MCF 10A (cell line): ENCODE results near the gene KCNH1. TPM values are rescaled to one million over a fixed set of nuclear protein-coding genes. Genes with fewer than 3 reads are reported as not detected.

Source experiments
- BruUV-seq: library from RNA; stranded (reverse); fragments of 400-500 nt; replicated peaks from 2 replicates; lab custom pipeline; 2021; lab: Mats Ljungman, UMichigan
- CTCF ChIA-PET: fragments of 300-600 bp; sonication (Branson Sonifier 250); formaldehyde crosslinking; extraction: SDS; loops from one replicate; lab custom pipeline; 2021; ENCODE audit warnings: antibody characterized with exemption, inconsistent platforms; lab: Yijun Ruan, JAX
- POLR2A ChIA-PET: fragments of 300-600, 350-650 bp; sonication (Branson Sonifier 250); formaldehyde crosslinking; extraction: SDS; loops from one replicate; lab custom pipeline; 2020; ENCODE audit warnings: antibody characterized with exemption, inconsistent platforms; lab: Yijun Ruan, JAX
- DNase-seq: peaks from one replicate; pipeline ENCODE4 v3.0.0-alpha.2; 2018; ENCODE audit not compliant: unreplicated experiment
- H3K27ac Mint-ChIP-seq: one replicate; pipeline ENCODE4 v1.8.0; 2022; ENCODE audit warnings: mild to moderate bottlenecking, low read depth, mixed read lengths; ENCODE audit not compliant: unreplicated experiment
- H3K27me3 Mint-ChIP-seq: one replicate; pipeline ENCODE4 v1.8.0; 2022; ENCODE audit warnings: mixed read lengths; ENCODE audit not compliant: insufficient read depth, unreplicated experiment
- H3K36me3 Mint-ChIP-seq: one replicate; pipeline ENCODE4 v1.8.0; 2022; ENCODE audit warnings: mild to moderate bottlenecking, moderate library complexity, mixed read lengths; ENCODE audit not compliant: insufficient read depth, unreplicated experiment
- H3K4me1 Mint-ChIP-seq: one replicate; pipeline ENCODE4 v1.8.0; 2022; ENCODE audit warnings: mixed read lengths; ENCODE audit not compliant: insufficient read depth, unreplicated experiment
- H3K4me3 Mint-ChIP-seq: one replicate; pipeline ENCODE4 v1.8.0; 2022; ENCODE audit warnings: mild to moderate bottlenecking, moderate library complexity, mixed read lengths; ENCODE audit not compliant: unreplicated experiment
- H3K9me3 Mint-ChIP-seq: one replicate; pipeline ENCODE4 v1.8.0; 2022; ENCODE audit warnings: mixed read lengths; ENCODE audit not compliant: unreplicated experiment
- CTCF ChIP-seq: fragments of 200-600 bp; IDR thresholded peaks from one replicate; pipeline ENCODE4 v1.8.0; 2022; ENCODE audit warnings: antibody characterized with exemption, mild to moderate bottlenecking; ENCODE audit not compliant: unreplicated experiment
- intact Hi-C: fragments of 100-400 bp; cut with micrococcal nuclease; formaldehyde crosslinking; loops from 2 replicates; pipeline ENCODE4 v1.14.1; 2022
- total RNA-seq: library from RNA; stranded (reverse); gene quantifications from 2 replicates; pipeline ENCODE4 v1.2.3, GENCODE V29; 2022

KCNH1 gene
- total RNA-seq, 1 experiment from 2014 or later, result 0.19 TPM

DNA sequence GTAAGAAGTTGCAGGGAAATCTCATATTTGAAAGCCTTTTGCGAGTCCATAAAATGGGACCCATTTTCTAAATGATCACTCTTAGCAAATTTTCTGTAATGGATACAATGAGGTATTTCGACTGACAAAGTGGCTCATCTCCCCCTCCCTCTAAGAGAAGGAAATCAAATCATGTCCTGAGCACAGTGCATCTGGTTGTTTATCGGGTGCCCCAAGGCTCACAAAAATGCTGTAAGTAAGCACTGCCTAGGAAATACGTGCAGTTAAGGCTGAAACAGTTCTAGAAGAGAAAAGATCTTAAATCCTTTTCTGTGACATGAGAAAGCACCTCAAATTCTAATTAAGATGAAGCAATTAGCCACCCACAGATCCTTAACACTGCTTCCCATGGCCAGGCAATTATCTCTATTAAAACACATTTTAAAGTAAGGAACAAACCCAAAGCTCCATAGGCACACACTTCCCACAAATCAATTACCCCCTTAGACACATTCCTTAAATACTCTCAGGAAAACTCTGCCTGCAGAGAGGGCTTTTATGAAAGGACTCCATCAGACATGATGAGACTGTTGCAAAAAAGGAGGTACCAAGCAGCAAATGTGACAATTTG is 216.3 kb downstream of the KCNH1 start:
- ChIA-PET CTCF (interaction anchor here (1.2 kb wide), 1 partner anchor 186 kb away, joined by 3 read pairs; no protein-coding TSS in a partner anchor), POLR2A (interaction anchor here (0.7 kb wide), 1 partner anchor 106 kb away, joined by 3 read pairs; no protein-coding TSS in a partner anchor)
- no peak overlapping the region for H3K27ac Mint-ChIP-seq
- no peaks in the 10 kb centered on the region for H3K4me1 Mint-ChIP-seq
- no peaks in the 10 kb centered on the region for H3K27me3 Mint-ChIP-seq
- intact Hi-C loops, result no loop called here
- H3K9me3 Mint-ChIP-seq, result no peaks in the 10 kb centered on the region
- no TSS peak for BruUV-seq
- no peak for TF ChIP-seq CTCF
- DNase-seq, result no peak
- H3K36me3 Mint-ChIP-seq, result peaks cover 5% of the 10 kb centered on the region
- no peak overlapping the region for H3K4me3 Mint-ChIP-seq

GRCh38 chr1:210916548-210916947 is 217.4 kb downstream of the KCNH1 start:
- Mint-ChIP-seq H3K27me3 (no peaks in the 10 kb centered on the region), H3K27ac (no peak overlapping the region), H3K4me1 (no peaks in the 10 kb centered on the region), H3K36me3 (peaks cover 5% of the 10 kb centered on the region), H3K9me3 (no peaks in the 10 kb centered on the region), H3K4me3 (no peak overlapping the region)
- CTCF ChIA-PET, result no interaction called here
- BruUV-seq, result no TSS peak
- POLR2A ChIA-PET, result no interaction called here
- TF ChIP-seq CTCF, result no peak
- intact Hi-C loops, result no loop called here
- no peak for DNase-seq

DNA sequence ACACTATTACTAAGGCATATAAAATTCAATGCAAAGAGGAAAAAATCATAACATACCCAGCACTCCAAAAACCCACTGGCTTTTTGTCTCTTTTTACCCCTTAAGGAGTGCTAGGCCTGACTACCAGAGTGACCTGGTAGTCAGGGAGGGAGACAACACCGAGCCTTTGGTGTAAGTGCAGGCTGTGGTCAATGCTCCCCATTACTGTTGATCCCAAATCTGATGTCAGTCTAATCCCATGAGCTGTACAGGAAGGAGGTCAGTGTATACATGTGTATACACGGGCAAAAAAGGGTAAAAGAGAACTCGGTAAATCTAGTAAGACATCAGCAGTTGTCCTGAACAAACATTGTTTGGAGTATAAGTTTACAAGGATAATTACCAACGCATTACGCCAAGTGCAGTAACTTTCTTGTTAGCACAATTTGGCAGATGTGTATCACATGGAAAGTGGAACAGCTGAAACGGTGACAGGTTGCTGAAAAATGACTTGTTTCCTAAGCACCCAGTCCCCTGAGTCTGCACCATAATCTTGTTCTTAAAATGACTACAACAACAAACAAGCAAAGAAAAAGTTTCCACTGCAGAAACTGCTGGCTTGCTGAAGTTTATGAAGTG is 217.9 kb downstream of the KCNH1 start:
- intact Hi-C loops, result no loop called here
- H3K4me3 Mint-ChIP-seq, result no peak overlapping the region

More for the DNA sequence above, 217.9 kb downstream of the KCNH1 start:
- H3K27ac Mint-ChIP-seq, result no peak overlapping the region
- no TSS peak for BruUV-seq
- ChIA-PET CTCF (interaction anchor here (0.5 kb wide), 1 partner anchor 553 kb away, joined by 3 read pairs; no protein-coding TSS in a partner anchor), POLR2A (interaction anchor here (0.7 kb wide), 1 partner anchor 22 kb away, joined by 3 read pairs; no protein-coding TSS in a partner anchor)
- no peaks in the 10 kb centered on the region for H3K4me1 Mint-ChIP-seq
- TF ChIP-seq CTCF, result no peak
- no peaks in the 10 kb centered on the region for H3K27me3 Mint-ChIP-seq
- H3K36me3 Mint-ChIP-seq, result peaks cover 5% of the 10 kb centered on the region
- no peak for DNase-seq
- H3K9me3 Mint-ChIP-seq, result no peaks in the 10 kb centered on the region
